ENCODE results near the gene MZF1.

MZF1 gene

DNA sequence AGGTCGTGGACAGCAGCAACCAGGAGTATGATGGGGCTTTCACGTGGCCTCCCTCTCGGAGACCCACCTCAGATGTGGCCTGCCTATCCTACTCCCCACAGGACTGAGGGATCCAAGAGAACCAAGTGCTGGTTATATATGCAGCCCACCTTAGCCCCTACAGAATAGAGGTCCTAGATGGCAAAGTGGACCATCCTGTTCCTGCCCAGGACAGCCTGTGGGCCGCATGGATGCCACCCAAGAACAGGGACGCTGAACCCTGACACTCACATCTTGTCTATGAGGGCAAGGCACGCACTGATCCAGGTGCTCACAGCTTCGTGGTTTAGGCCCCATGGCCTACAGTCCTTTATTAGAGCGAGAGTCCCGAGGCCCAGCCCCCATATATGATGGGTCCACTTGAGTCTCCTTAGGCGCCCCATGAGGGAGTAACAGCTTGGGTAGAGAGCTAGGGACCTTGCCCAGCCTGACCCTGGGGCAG, 59.9 kb downstream of the MZF1 start:
- DNase-seq (ENCODE audit: low spot score) = no peak

Data from LoVo (cell line).